ENCODE data around the gene SMIM41.

The SMIM41 gene

DNA sequence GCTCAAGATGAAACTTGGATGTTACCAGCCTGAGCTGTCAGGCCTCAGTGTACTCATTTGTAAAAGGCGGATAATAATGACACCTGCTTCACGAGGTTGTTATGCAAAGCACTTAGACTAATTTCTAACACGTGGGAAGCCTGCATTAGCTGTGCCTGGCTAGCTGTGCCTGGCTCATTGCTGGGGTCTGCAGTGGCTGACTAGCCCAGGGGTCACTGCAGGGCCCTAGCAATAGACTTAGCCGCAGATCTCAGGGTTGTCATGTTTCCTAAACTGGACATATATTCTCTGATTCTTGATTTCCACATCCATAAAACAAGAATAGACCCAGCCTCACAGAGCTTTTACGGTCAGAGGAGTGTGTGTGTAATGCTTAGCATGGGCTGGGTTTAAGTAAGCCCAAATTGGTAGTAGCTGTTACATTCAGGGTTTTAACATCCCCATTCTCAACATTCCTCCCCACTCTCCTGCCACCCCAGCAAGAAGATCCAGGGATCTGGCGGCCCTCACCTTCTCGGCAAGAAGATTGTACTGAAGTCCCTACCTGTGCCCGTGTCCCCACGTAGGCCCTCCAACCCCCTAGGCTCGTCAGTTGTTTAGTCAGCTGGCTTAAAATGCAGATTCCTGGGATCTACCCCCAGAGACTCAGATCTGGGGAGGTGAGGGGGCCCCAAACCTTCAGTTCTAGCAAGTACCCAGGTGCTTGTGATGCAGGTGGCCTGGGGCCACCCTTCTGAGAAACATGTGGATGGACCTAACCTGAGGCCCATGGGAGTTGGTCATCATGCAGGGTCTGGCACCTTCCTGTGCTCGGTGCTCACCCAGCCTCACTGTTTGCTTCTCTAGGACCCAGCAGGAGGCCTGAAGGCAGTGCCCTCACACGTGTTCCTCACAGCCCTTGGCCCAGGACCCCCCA, 19.7 kb upstream of the SMIM41 start:
- Histone ChIP-seq H3K4me1 (ENCODE audit: insufficient read depth, low read length) (no peaks in the 10 kb centered on the region), H3K27me3 (ENCODE audit: insufficient read depth, low read length) (no peaks in the 10 kb centered on the region), H3K36me3 (ENCODE audit: insufficient read depth, low read length) (peaks cover 8% of the 10 kb centered on the region), H3K9ac (ENCODE audit: low read depth, low read length) (no peak overlapping the region), H3K9me3 (ENCODE audit: insufficient read depth, low read depth, low read length) (no peaks in the 10 kb centered on the region), H3K27ac (ENCODE audit: low read depth, low read length) (no peak overlapping the region), H3K4me3 (ENCODE audit: low read length) (no peak overlapping the region)
- 79% methylated on average over 11 of the region's 12 CpGs for WGBS

DNA sequence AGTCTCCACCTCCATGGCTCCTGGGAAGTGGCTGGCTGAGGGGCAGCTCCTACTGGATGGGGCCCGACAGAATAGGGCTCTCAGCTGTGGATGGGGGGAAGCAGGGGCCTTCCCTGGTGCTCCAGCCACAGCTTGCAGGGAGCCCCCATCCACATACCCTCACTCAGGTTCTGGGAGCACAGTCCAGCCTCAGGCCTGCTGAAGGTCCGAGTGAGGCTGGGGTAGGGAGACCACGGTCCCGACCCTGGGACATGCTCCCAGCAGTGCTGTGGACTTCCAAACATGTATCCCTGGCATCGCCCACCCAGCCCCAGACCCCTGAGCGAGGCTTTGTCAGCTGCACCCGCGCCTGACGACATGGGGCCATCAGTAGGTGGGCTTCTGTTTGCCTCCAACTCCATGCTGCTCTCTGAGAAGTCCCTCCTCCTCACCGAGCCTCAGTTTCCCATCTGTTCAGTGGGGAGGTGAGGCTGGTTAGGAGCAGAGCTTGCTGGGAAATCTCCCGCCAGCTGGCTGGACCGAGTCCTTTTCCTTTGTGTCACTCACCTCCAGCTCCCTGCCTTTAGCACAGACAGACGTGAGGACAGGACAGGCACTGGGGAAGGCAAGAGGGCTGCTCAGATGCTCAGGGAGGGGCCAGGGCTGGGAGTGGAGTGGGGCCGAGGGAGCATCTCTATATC, 18.9 kb upstream of the SMIM41 start:
- Histone ChIP-seq H3K27me3 (ENCODE audit: insufficient read depth, low read length) (no peaks in the 10 kb centered on the region; the same call in 1 of the 2 replicates), H3K4me1 (ENCODE audit: insufficient read depth, low read length) (no peaks in the 10 kb centered on the region), H3K36me3 (ENCODE audit: insufficient read depth, low read length) (peaks cover 8% of the 10 kb centered on the region), H3K9ac (ENCODE audit: low read depth, low read length) (no peak overlapping the region), H3K9me3 (ENCODE audit: insufficient read depth, low read depth, low read length) (no peaks in the 10 kb centered on the region), H3K4me3 (ENCODE audit: low read length) (no peak overlapping the region), H3K27ac (ENCODE audit: low read depth, low read length) (no peak overlapping the region)
- WGBS = 87% methylated on average over 14 of the region's 14 CpGs

DNA sequence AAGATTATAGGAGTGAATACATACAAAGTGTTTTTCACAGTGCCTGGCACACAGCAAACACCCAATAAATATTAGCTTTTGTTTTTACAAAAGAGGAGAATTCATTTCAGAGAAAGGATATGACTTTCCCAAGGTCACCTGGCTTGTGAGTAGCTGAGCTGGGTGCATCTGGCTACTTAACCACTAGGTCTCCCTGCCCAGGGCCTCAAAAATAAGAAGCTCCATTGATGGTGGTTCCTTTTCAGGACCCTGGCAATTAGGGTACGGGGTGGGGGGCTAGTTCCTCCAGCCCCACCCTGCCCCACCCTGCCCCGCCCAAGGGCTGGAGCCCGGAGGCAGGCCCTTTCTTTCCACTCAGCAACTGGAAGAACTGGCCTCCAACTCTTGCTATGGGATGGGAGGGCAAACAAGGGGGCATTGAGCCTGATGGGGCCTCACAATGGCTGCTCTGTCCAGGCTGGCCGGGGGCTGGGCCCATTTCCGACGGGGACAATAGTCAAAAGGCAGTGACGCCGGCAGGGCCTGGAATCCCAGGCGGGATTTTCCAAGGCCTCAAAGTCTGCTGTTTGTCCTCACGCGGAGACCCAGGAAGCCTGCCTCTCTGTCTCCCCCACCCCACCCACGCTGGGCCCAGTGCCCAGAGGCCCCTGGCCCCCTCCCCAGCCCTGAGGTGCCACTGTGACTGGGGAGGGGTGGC, 17.9 kb upstream of the SMIM41 start:
- H3K9me3 ChIP-seq (ENCODE audit: insufficient read depth, low read depth, low read length) = no peaks in the 10 kb centered on the region
- H3K9ac ChIP-seq (ENCODE audit: low read depth, low read length) = no peak overlapping the region
- peaks cover 8% of the 10 kb centered on the region for H3K36me3 ChIP-seq (ENCODE audit: insufficient read depth, low read length)
- no peak overlapping the region for H3K27ac ChIP-seq (ENCODE audit: low read depth, low read length)
- H3K4me3 ChIP-seq (ENCODE audit: low read length) = no peak overlapping the region
- no peaks in the 10 kb centered on the region for H3K4me1 ChIP-seq (ENCODE audit: insufficient read depth, low read length)
- no peaks in the 10 kb centered on the region; the same call in 1 of the 2 replicates for H3K27me3 ChIP-seq (ENCODE audit: insufficient read depth, low read length)
- 74% methylated on average over 12 of the region's 12 CpGs for WGBS

DNA sequence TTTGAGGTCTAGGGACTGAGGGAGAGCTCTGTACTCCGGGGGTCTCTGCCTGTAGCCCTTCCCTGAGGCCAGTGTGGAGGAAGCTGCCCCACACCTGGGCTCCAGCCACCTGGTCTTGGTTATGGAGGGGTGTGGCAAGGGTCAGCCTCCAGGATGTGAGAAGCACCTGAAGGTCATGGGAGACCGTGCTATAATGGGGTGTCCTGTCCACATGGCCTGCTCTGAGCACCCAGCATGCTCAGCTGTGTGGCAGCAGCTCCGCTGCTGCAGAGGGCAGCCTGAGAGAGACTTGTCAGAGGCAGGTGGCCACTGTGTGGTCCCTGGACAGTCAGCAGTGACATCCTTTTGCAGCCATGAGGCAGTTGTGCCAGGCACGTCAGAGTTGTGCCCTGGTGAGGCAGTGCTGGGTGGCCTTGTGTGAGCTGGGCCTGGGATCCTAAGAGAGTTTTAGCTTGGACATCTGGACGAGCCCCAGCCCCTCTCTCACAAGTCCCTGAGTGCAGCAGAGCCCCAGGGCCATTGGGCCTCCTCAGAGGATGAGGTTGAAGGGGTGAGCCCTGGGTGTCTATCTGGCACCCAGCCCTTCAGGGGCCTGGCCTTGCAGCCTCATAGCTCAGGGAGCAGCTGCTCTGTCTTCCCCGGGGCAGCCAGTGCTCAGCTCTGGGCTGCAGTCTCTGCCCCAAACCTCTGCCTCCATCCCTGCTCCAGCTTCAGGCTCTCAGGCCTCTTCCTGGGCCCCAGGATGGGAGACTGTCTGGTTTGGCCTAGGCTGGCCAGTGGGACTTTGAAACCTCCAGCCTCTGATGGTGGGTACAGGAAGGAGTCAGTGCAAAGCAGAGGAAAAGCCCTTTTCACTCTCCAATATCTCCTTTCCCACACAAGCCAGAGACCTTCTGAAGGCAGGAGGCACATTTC, 17.1 kb upstream of the SMIM41 start:
- Histone ChIP-seq H3K9me3 (ENCODE audit: insufficient read depth, low read depth, low read length) (no peaks in the 10 kb centered on the region), H3K36me3 (ENCODE audit: insufficient read depth, low read length) (peaks cover 8% of the 10 kb centered on the region), H3K9ac (ENCODE audit: low read depth, low read length) (no peak overlapping the region), H3K27me3 (ENCODE audit: insufficient read depth, low read length) (no peaks in the 10 kb centered on the region; the same call in 1 of the 2 replicates), H3K4me3 (ENCODE audit: low read length) (no peak overlapping the region), H3K4me1 (ENCODE audit: insufficient read depth, low read length) (no peaks in the 10 kb centered on the region), H3K27ac (ENCODE audit: low read depth, low read length) (no peak overlapping the region)
- WGBS = 93% methylated on average over 6 of the region's 6 CpGs

DNA sequence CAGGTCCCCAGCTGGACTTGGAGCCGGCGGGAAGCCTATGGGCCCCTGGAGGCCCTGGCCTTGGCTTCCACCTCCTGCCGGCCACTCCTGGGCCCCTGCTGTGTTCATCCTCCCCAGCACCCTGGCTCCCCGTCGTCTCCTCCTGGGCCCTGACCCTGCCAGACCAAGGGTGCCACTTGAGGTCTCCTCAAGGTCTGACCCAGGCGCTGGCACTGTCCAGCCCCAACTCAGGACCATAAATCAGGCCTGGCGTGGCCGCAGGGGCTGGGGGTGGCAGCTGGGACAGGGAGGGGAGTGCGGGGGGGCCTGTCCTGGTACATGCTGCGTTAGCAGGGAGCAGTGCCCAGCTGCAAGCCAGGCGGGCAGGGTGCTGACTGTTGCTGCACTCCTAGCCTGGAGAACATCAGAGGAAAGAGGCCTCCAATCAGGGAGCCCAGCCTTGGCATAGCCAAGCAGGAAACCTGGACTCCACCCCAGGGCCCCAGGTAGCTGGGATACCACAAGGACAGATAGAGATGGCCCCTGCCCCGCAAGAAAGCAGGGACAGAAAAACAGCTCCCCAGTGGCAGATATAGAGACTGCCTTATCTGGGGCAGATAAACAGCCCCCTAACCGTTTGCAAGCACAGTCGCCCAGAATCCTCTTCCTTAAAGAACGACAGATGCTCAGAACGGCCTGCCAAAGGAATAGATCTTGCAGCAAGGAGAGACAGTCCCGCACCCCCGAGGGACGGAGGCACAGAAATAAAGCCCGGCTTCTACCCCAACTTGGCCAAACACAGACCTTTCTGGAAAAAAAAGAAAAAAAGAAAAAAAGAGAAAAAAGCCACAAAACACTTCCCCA, 16.2 kb upstream of the SMIM41 start:
- H3K27me3 ChIP-seq (ENCODE audit: insufficient read depth, low read length) = no peaks in the 10 kb centered on the region; the same call in 1 of the 2 replicates
- 91% methylated on average over 20 of the region's 20 CpGs for WGBS
- H3K9ac ChIP-seq (ENCODE audit: low read depth, low read length) = no peak overlapping the region

DNA sequence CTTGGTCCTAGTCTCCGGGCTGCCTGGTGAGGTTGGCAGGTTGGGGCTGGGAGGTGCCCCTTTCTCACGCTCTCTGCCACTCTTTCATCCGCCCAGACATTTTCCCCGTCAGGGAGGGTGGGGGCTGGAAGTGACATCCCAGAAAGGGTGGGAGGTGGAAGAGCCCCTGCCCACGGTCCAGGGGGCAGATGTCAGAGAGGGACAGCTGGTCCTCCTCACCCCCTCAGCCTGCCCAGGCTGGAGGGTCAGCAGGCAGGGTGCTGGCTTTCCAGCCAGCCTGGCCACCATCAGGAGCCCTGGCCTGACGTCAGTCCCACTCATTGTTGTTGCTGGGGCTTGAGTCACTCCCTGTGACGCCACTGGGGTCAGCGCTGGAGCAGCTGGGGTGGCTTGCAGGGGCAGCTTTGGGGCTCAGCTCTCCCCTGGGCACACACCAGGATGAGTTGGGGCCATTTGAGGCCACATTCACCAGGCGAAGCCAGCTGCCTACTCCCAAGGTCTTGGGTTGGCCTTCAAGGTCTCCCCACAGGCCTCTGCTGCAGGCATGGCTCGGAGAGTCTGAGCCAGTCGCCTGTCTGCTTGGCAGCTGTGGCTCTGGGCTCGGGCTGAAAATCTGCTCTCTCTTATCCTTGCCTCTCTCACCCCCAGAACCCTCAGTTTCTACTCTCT, 15.4 kb upstream of the SMIM41 start:
- Histone ChIP-seq H3K4me1 (ENCODE audit: insufficient read depth, low read length) (no peaks in the 10 kb centered on the region), H3K27me3 (ENCODE audit: insufficient read depth, low read length) (no peaks in the 10 kb centered on the region; the same call in 1 of the 2 replicates), H3K4me3 (ENCODE audit: low read length) (no peak overlapping the region), H3K36me3 (ENCODE audit: insufficient read depth, low read length) (peaks cover 1% of the 10 kb centered on the region; the same call in 1 of the 2 replicates), H3K27ac (ENCODE audit: low read depth, low read length) (no peak overlapping the region), H3K9me3 (ENCODE audit: insufficient read depth, low read depth, low read length) (no peaks in the 10 kb centered on the region), H3K9ac (ENCODE audit: low read depth, low read length) (no peak overlapping the region; the same call in 1 of the 2 replicates)
- WGBS = 83% methylated on average over 12 of the region's 12 CpGs

More for the DNA sequence above, 16.2 kb upstream of the SMIM41 start:
- Histone ChIP-seq H3K4me3 (ENCODE audit: low read length) (no peak overlapping the region), H3K27ac (ENCODE audit: low read depth, low read length) (no peak overlapping the region), H3K9me3 (ENCODE audit: insufficient read depth, low read depth, low read length) (no peaks in the 10 kb centered on the region), H3K36me3 (ENCODE audit: insufficient read depth, low read length) (peaks cover 6% of the 10 kb centered on the region; the same call in 1 of the 2 replicates), H3K4me1 (ENCODE audit: insufficient read depth, low read length) (no peaks in the 10 kb centered on the region)

DNA sequence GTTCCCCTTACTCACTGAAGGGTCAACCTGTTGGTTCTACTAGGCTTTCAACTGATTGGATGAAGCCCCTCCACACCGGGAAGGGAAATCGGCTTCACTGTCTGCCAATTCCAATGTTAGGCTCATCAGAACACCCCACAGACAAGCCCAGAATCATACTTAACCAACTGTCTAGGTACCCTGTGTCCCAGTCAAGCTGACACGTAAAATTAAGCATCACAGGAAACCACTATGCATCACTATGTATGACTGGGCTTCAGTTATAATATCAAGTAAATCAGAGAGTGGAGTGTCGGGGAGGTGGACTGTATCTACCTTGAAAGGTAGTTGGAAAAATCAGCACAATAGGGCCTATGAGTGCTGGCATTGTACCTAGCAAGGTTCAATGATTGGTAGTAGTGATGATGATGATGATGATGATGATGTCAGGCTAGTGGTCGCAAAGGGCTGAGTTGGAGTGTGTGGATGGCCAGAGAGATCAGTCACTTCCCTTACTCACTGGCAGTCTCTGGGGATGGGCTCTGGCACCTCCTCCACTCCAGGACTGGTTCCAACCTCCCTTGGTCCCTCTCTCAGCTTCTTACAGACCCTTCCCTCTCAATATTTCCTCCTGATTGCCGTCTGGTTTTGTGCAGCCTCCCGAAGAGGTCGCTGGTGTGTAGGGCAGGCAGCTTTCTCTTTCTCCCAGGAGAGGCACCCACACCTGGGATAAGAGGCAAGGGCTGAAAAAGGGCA, 13.0 kb upstream of the SMIM41 start:
- Histone ChIP-seq H3K27ac (ENCODE audit: low read depth, low read length) (no peak overlapping the region), H3K36me3 (ENCODE audit: insufficient read depth, low read length) (peaks cover 1% of the 10 kb centered on the region), H3K4me1 (ENCODE audit: insufficient read depth, low read length) (no peaks in the 10 kb centered on the region), H3K4me3 (ENCODE audit: low read length) (no peak overlapping the region), H3K9ac (ENCODE audit: low read depth, low read length) (no peak overlapping the region), H3K9me3 (ENCODE audit: insufficient read depth, low read depth, low read length) (no peaks in the 10 kb centered on the region), H3K27me3 (ENCODE audit: insufficient read depth, low read length) (no peaks in the 10 kb centered on the region; the same call in 1 of the 2 replicates)
- 71% methylated on average over 8 of the region's 8 CpGs for WGBS

DNA sequence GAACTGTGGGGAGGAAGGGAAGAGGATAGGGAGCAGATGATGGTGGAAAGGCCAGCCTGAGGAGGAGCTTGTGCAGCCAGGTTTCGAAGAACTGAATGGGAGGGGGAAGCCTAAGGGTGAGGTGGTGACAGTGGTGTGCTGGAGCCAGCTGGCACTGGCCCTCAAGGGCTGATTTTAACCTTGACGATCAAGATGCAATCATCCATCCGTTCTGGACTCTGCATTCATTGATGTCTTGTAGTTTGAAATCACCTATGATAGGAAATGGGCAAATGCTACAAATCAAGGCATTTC, 12.5 kb upstream of the SMIM41 start:
- Histone ChIP-seq H3K9me3 (ENCODE audit: insufficient read depth, low read depth, low read length) (no peaks in the 10 kb centered on the region), H3K9ac (ENCODE audit: low read depth, low read length) (no peak overlapping the region), H3K27me3 (ENCODE audit: insufficient read depth, low read length) (no peaks in the 10 kb centered on the region; the same call in 1 of the 2 replicates), H3K36me3 (ENCODE audit: insufficient read depth, low read length) (peaks cover 6% of the 10 kb centered on the region), H3K4me3 (ENCODE audit: low read length) (no peak overlapping the region), H3K27ac (ENCODE audit: low read depth, low read length) (no peak overlapping the region), H3K4me1 (ENCODE audit: insufficient read depth, low read length) (no peaks in the 10 kb centered on the region)
- WGBS = 86% methylated on average over 3 of the region's 3 CpGs

All from HUES64 (cell line).